GM18502 (cell line): Measurements from ENCODE around the gene PHLPP1.
"Not testable (repeated sequence)": the region's sequence is repeated elsewhere in the genome, so short reads cannot be mapped to it uniquely, and the experiment has no call there.

Experiments used
- ATAC-seq: cut with Tn5 transposase; IDR thresholded peaks from one replicate; pipeline ENCODE4 v1.9.1; 2021; ENCODE audit warnings: mild to moderate bottlenecking; ENCODE audit not compliant: unreplicated experiment, poor library complexity

The PHLPP1 gene

GRCh38 chr18:62799977-62800376, 84.6 kb downstream of the PHLPP1 start:
- ATAC-seq = no peak

- no peak for ATAC-seq
Observed at GRCh38 chr18:62802523-62802922, 87.2 kb downstream of the PHLPP1 start.

DNA sequence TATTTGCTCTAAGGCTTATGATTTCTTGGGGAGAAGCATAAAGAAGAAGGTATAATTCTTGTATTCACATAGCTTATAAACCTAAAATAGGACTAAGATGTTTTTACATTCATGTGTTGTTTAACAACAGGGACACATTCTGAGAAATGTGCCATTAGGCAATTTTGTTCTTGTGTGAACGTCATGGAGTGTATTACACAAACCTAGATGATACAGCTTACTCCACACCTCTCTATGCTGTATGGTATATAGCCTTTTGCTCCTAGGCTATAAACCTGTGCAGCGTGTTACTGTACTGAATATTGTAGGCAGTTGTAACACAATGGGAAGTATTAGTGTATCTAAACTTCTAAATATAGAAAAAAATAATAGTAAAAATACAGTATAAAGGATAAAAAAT, 92.1 kb downstream of the PHLPP1 start:
- ATAC-seq = no peak

- no peak for ATAC-seq
Observed at GRCh38 chr18:62808123-62808522, 92.8 kb downstream of the PHLPP1 start.

- ATAC-seq = not testable (repeated sequence)
Observed at GRCh38 chr18:62809445-62809844, 94.1 kb downstream of the PHLPP1 start.

DNA sequence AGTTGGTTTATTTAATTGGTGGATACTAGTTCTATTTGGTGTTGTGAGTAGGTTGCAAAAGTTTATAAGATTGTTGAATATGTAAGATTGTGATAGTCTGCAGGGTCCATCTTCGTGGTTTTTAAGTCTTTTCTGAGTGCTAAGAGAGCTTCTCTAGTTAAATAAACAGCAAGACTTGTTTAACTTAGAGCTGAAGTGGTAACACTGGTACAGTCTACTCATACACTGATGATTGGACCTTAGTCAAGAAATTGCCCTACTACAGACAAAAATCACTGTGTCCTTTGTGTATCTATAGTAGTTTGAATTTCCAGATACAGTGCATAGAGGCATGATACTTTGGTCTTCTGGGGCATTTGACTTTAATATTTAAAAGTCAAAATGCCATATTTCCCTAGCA, 94.6 kb downstream of the PHLPP1 start:
- ATAC-seq = no peak

GRCh38 chr18:62810682-62811081, 95.3 kb downstream of the PHLPP1 start:
- ATAC-seq = no peak

DNA sequence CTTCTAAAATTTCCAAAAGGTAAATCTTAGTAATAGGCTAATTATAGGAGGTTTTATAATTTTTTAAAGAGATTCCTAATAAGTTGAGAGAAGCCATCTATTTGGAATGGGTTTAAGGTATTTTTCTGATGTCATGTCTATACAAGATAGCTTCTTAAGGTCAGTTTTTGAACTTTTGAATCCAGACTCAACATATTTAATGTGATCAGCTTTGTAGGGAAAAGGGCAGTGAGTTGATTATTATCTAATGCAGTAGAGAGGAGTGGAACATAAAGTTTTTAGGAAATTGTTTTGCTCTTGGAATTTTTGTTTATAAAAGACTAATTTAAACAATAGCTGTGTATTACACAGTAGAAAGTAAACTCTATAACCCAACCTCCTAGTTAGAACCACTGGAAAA, 96.3 kb downstream of the PHLPP1 start:
- no peak for ATAC-seq

DNA sequence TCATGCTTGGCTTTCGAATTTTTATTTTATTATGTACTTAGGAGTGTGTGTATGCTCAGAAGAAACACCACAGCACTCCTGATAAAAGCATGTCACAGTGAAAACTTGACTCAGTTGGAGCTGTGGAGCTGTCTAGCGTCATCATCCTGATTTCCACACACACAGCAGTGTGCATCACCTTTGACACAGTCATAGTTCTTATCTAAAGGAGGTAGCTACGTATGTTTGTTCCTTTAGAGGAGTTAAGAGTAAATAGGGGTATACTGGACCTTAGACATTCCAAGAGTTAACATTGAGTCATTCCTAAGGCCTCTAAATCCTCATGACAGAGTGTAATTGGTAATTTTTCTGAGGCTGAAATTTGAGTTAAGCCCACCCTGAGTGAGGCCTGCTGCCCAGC, 96.9 kb downstream of the PHLPP1 start:
- no peak for ATAC-seq

DNA sequence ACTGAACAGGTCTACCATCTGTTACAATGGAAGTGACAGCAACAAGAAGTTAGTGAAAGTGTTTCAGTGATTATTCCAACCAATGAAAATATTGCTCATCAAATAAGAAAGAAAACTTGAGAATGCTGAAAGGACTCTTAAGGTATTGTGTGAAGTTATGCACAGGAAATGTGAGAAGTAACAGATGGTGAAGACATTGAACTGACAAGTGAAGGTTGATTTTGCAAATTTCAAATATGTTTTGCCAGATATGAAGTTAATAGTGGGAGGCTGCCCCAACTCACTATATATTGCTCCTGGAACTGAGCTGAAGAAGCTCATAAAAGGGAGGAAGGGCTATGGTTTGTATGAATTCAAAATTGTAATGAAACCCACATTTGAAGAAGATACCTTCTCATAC, 97.5 kb downstream of the PHLPP1 start:
- no peak for ATAC-seq

DNA sequence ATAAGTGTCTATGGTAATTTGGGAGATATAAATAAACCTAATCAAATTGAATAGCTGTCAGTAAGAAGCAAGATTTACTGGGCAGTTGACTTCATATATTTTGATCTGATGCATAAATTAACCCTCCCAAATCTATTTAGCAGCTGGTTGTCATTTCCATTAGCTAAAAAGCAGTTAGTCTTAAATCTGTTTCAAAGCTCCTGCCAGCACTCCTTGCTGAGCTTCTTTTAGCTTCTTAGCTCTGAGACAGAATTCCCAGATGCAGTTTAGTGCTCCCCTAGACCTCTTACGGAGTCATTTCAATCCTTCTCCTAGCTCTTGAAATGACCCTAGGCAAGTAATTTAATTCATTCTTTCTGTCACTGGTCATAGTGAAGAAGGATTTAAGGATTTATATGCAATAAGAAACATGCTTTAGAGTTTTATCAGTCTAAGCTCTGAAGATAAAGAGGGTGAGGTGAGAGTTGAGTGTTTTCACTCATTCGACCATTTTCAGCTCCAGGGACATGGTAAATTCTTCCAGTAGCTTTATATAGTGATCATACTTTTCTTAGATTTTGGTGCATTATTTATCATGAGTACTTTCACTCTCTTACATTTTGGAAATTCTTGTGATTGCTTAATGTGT, 98.9 kb downstream of the PHLPP1 start:
- no peak for ATAC-seq

GRCh38 chr18:62825382-62825781, 110.0 kb downstream of the PHLPP1 start:
- ATAC-seq = no peak

DNA sequence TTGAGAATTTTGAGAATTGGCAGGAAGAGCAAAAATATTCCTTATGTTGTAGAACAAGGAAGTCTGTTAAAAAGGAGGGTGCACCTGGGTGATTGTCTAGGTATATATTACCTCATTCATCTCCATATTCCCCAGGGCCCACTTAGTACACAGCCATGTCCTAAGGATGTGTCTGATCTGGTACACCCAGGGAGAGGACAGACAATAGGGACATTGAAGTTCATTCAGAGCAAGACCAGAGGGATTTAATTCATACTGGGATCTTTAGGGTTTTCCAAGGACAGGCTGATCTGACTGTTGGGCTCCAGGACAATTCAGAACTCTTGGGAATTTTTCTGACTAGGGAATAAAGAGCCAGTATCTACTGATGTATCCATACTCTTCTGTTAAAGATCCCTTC, 112.1 kb downstream of the PHLPP1 start:
- ATAC-seq = no peak

GRCh38 chr18:62828091-62828640, 112.8 kb downstream of the PHLPP1 start:
- no peak for ATAC-seq

- ATAC-seq = no peak
Observed at GRCh38 chr18:62828852-62829251, 113.5 kb downstream of the PHLPP1 start.

DNA sequence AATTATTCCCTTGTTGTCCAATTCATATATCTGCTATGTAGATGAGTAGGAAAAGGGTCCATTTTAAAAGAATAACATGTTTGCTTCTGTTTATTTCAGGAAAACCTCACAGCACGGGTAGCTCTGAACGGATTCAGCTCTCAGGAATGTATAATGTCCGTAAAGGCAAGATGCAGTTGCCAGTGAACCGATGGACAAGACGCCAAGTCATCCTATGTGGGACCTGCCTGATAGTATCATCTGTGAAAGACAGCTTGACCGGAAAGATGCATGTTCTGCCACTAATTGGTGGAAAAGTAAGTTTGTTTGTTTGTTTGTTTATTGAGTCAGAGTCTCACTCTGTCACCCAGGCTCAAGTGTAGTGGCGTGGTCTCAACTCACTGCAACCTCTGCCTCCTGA, 114.6 kb downstream of the PHLPP1 start:
- ATAC-seq = no peak

DNA sequence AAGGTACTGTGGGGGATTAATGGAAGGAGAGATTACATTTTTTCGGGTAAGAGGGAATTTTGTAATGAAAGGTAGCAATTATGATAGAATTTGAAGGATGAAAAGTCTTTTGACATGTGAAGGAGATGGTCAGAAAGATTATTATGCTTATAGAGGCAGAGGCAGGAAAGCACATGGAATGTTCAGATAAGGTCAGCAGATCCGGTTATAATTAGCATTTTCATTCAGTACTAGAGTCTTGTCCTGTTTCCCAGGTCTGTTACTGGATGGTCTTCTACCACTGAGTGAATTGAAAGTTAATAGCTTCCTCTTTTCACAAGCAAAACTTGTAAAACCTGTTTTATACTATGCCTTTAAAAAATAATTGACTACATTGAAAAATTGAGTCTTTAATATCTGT, 116.9 kb downstream of the PHLPP1 start:
- no peak for ATAC-seq

- ATAC-seq = no peak
Observed at GRCh38 chr18:62833494-62833893, 118.2 kb downstream of the PHLPP1 start.

GRCh38 chr18:62834715-62835114, 119.4 kb downstream of the PHLPP1 start:
- ATAC-seq = no peak

- no peak for ATAC-seq
Observed at GRCh38 chr18:62837011-62837410, 121.7 kb downstream of the PHLPP1 start.

DNA sequence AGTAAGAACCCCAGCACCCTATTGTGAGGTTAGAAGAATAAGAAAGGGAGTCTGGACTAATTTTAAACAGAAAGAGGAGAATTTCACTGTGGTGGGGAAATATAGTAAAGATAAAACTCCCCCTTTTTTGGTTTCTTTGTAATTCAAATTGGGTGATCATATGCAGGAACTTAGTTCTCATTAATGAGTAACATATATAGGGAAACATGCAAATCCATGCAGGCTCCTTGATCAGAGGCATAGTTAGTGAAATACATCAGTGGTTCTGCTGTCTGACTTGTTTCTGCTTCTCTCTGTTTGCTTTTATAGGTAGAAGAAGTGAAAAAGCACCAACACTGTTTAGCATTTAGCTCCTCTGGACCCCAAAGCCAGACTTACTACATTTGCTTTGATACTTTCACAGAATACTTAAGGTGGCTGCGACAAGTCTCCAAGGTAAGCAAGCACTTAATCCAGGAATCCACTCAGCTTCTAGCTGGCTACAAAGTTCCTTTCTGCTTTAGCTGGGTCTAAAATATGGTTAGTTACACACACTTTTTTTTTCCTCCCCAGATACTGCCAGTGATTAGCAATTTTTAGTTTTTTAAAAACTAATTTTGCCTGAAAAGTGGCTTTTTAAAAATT, 123.2 kb downstream of the PHLPP1 start:
- peak; percentile 71 for ATAC-seq
